ENCODE measurements around the gene TP53BP2.
"Not testable (repeated sequence)": the region's sequence is repeated elsewhere in the genome, so short reads cannot be mapped to it uniquely, and the experiment has no call there.

The TP53BP2 gene

GRCh38 chr1:223828162-223828848, 17.4 kb downstream of the TP53BP2 start:
- no peak for DNase-seq (ENCODE audit: low read depth)

- DNase-seq (ENCODE audit: low read depth) = no peak
These were observed 18.5 kb downstream of the TP53BP2 start for GRCh38 chr1:223827193-223827663.

- DNase-seq (ENCODE audit: low read depth) = no peak
These were observed 19.7 kb downstream of the TP53BP2 start for GRCh38 chr1:223825767-223826748.

GRCh38 chr1:223824712-223825111, 21.0 kb downstream of the TP53BP2 start:
- no peak for DNase-seq (ENCODE audit: low read depth)

- DNase-seq (ENCODE audit: low read depth) = no peak
These were observed 21.5 kb downstream of the TP53BP2 start for GRCh38 chr1:223824287-223824686.

- DNase-seq (ENCODE audit: low read depth) = no peak
These were observed 24.8 kb downstream of the TP53BP2 start for GRCh38 chr1:223820971-223821370.

GRCh38 chr1:223820515-223820858, 25.3 kb downstream of the TP53BP2 start:
- no peak for DNase-seq (ENCODE audit: low read depth)

GRCh38 chr1:223819730-223820514, 25.8 kb downstream of the TP53BP2 start:
- no peak for DNase-seq (ENCODE audit: low read depth)

- DNase-seq (ENCODE audit: low read depth) = not testable (repeated sequence)
These were observed 28.5 kb downstream of the TP53BP2 start for GRCh38 chr1:223817265-223817664.

- DNase-seq (ENCODE audit: low read depth) = no peak
These were observed 29.9 kb downstream of the TP53BP2 start for GRCh38 chr1:223815865-223816264.

GRCh38 chr1:223815020-223815853, 30.5 kb downstream of the TP53BP2 start:
- no peak for DNase-seq (ENCODE audit: low read depth)

- no peak for DNase-seq (ENCODE audit: low read depth)
These were observed 32.1 kb downstream of the TP53BP2 start for GRCh38 chr1:223813645-223814044.

GRCh38 chr1:223811634-223812101, 34.1 kb downstream of the TP53BP2 start:
- no peak for DNase-seq (ENCODE audit: low read depth)

GRCh38 chr1:223810586-223810985, 35.2 kb downstream of the TP53BP2 start:
- no peak for DNase-seq (ENCODE audit: low read depth)

- not testable (repeated sequence) for DNase-seq (ENCODE audit: low read depth)
These were observed 35.8 kb downstream of the TP53BP2 start for GRCh38 chr1:223809905-223810304.

GRCh38 chr1:223803211-223803610, 42.5 kb downstream of the TP53BP2 start:
- no peak for DNase-seq (ENCODE audit: low read depth)

- DNase-seq (ENCODE audit: low read depth) = no peak
These were observed 43.1 kb downstream of the TP53BP2 start for GRCh38 chr1:223802602-223803001.

GRCh38 chr1:223802032-223802431, 43.7 kb downstream of the TP53BP2 start:
- DNase-seq (ENCODE audit: low read depth) = no peak

GRCh38 chr1:223796210-223796609, 49.5 kb downstream of the TP53BP2 start:
- DNase-seq (ENCODE audit: low read depth) = no peak

GRCh38 chr1:223794136-223794880, 51.4 kb downstream of the TP53BP2 start:
- DNase-seq (ENCODE audit: low read depth) = no peak

Measured in stimulated activated CD8-positive, alpha-beta memory T cell treated with anti-CD3 and anti-CD28 coated beads, Interleukin-12 subunit alpha, Interleukin-12 subunit beta, amount 100 ng/mL, for 1 hour (primary cell).